SK-N-SH (cell line): Measurements from ENCODE around the gene CLRN2. TPM values are rescaled to one million over a fixed set of nuclear protein-coding genes. Genes with fewer than 3 reads are reported as not detected.

ENCODE experiments used
- CTCF ChIA-PET: fragments of 300-600, 350-600 bp; formaldehyde crosslinking; extraction: SDS; loops from one replicate; lab custom pipeline; 2021; lab: Yijun Ruan, JAX
- POLR2A ChIA-PET: fragments of 350-600 bp; sonication (Branson Sonifier 250); formaldehyde crosslinking; extraction: SDS; loops from one replicate; lab custom pipeline; 2020; ENCODE audit warnings: antibody characterized with exemption, inconsistent platforms; lab: Yijun Ruan, JAX
- DNase-seq: peaks from one replicate; pipeline ENCODE4 v3.0.0; 2012
- H2AFZ ChIP-seq: fragments of 200-600 bp; sonication (generic); 2 replicates; pipeline ENCODE4 v1.8.1; 2016; ENCODE audit warnings: antibody characterized with exemption, mild to moderate bottlenecking, low read depth
- H3F3A ChIP-seq: fragments of 200-600 bp; sonication (generic); replicated peaks from 2 replicates; pipeline ENCODE3; 2016; ENCODE audit warnings: antibody characterized with exemption, mild to moderate bottlenecking; ENCODE audit not compliant: insufficient read depth
- H3K27ac ChIP-seq, 2 experiments: fragments of 200-500 bp in 1 of 2; fragments of 200-600 bp in 1 of 2; sonication (Bioruptor generic) in 1 of 2; sonication (generic), shearing (Covaris generic) in 1 of 2; 2 replicates each; pipeline versions ENCODE4 v1.5.1 to v1.6.1; 2014 to 2016; ENCODE audit warnings: low read depth in 2 of 2, inconsistent platforms in 1 of 2, low read length in 1 of 2, mild to moderate bottlenecking in 1 of 2, mixed read lengths in 1 of 2
- H3K27me3 ChIP-seq: fragments of 200-600 bp; sonication (generic), shearing (Covaris generic); 2 replicates; pipeline ENCODE4 v1.6.1; 2016; ENCODE audit warnings: mixed run types; ENCODE audit not compliant: insufficient read depth
- H3K36me3 ChIP-seq, 2 experiments: fragments of 200-500 bp in 1 of 2; fragments of 200-600 bp in 1 of 2; sonication (Bioruptor generic) in 1 of 2; sonication (generic) in 1 of 2; replicated peaks in 1 of 2; 2 replicates each; pipeline versions ENCODE3 to v1.5.1; 2014 to 2016; ENCODE audit warnings: low read length in 1 of 2, mild to moderate bottlenecking in 1 of 2; ENCODE audit not compliant: insufficient read depth in 2 of 2, control insufficient read depth in 1 of 2
- H3K4me1 ChIP-seq, 2 experiments: fragments of 200-500 bp in 1 of 2; fragments of 200-600 bp in 1 of 2; sonication (Bioruptor generic) in 1 of 2; sonication (generic), shearing (Covaris generic) in 1 of 2; 2 replicates each; pipeline versions ENCODE4 v1.5.1 to v1.6.1; 2014 to 2016; ENCODE audit warnings: low read depth in 1 of 2, low read length in 1 of 2, mixed run types in 1 of 2; ENCODE audit not compliant: insufficient read depth in 2 of 2, control insufficient read depth in 1 of 2
- H3K4me2 ChIP-seq: fragments of 200-600 bp; sonication (generic), shearing (Covaris generic); 2 replicates; pipeline ENCODE4 v1.6.1; 2017; ENCODE audit warnings: mixed run types
- H3K4me3 ChIP-seq, 2 experiments: fragments of 200-500 bp in 1 of 2; fragments of 200-600 bp in 1 of 2; sonication (Bioruptor generic) in 1 of 2; sonication (generic), shearing (Covaris generic) in 1 of 2; 2 replicates each; pipeline versions ENCODE4 v1.5.1 to v1.8.1; 2014 to 2016; ENCODE audit warnings: low read depth in 2 of 2, inconsistent platforms in 1 of 2, low read length in 1 of 2, mild to moderate bottlenecking in 1 of 2, mixed read lengths in 1 of 2, moderate library complexity in 1 of 2
- H3K79me2 ChIP-seq: fragments of 200-600 bp; sonication (generic); 2 replicates; pipeline ENCODE4 v1.8.1; 2017; ENCODE audit warnings: mild to moderate bottlenecking; ENCODE audit not compliant: insufficient read depth
- H3K9ac ChIP-seq: fragments of 200-600 bp; sonication (generic); 2 replicates; pipeline ENCODE4 v1.6.1; 2017; ENCODE audit warnings: mixed run types
- H3K9me2 ChIP-seq: fragments of 200-600 bp; sonication (generic); 2 replicates; pipeline ENCODE4 v1.6.1; 2017; ENCODE audit warnings: mixed run types
- H3K9me3 ChIP-seq: fragments of 200-600 bp; sonication (generic); 2 replicates; pipeline ENCODE4 v1.6.1; 2017; ENCODE audit warnings: mixed run types, mild to moderate bottlenecking, moderate library complexity
- H4K20me1 ChIP-seq: fragments of 200-600 bp; sonication (generic); 2 replicates; pipeline ENCODE4 v1.6.1; 2017; ENCODE audit warnings: mild to moderate bottlenecking, mixed run types; ENCODE audit not compliant: insufficient read depth
- ELF1 ChIP-seq: IDR thresholded peaks from 2 replicates; pipeline ENCODE4 v1.4.0; 2012
- EP300 ChIP-seq, 2 experiments: IDR thresholded peaks; 2 replicates each; pipeline versions ENCODE4 v1.4.0 to v1.6.1; 2012; ENCODE audit warnings: borderline replicate concordance in 1 of 2, low read depth in 1 of 2, low read length in 1 of 2
- EZH2phosphoT487 ChIP-seq: fragments of 200-600 bp; sonication (generic); IDR thresholded peaks from 2 replicates; pipeline ENCODE4 v1.6.1; 2017; ENCODE audit warnings: low read depth, mixed run types, mild to moderate bottlenecking, antibody characterized with exemption, moderate library complexity, borderline replicate concordance
- FOSL2 ChIP-seq: IDR thresholded peaks from 2 replicates; pipeline ENCODE4 v1.4.0; 2012; ENCODE audit warnings: low read depth, mild to moderate bottlenecking, moderate library complexity, borderline replicate concordance
- FOXJ3 ChIP-seq: sonication (generic); formaldehyde crosslinking; IDR thresholded peaks from 2 replicates; pipeline ENCODE4 v1.5.1; 2020; ENCODE audit warnings: mild to moderate bottlenecking, missing genetic modification reagents
- GABPA ChIP-seq: IDR thresholded peaks from 2 replicates; pipeline ENCODE4 v1.4.0; 2012; ENCODE audit warnings: low read depth, mild to moderate bottlenecking
- GATA2 ChIP-seq: sonication (generic); formaldehyde crosslinking; IDR thresholded peaks from 2 replicates; pipeline ENCODE4 v1.5.0; 2020; ENCODE audit warnings: mild to moderate bottlenecking, missing genetic modification reagents
- NFIC ChIP-seq: IDR thresholded peaks from 2 replicates; pipeline ENCODE4 v1.4.0; 2012; ENCODE audit warnings: borderline replicate concordance
- NRF1 ChIP-seq: IDR thresholded peaks from 2 replicates; pipeline ENCODE4 v1.6.1; 2012; ENCODE audit warnings: low read depth, mild to moderate bottlenecking, low read length
- POLR2AphosphoS5 ChIP-seq: IDR thresholded peaks from 2 replicates; pipeline ENCODE4 v1.6.1; 2012; ENCODE audit warnings: low read depth, low read length
- RCOR1 ChIP-seq: fragments of 150-350 bp; IDR thresholded peaks from 2 replicates; pipeline ENCODE4 v1.6.1; 2017; ENCODE audit warnings: antibody characterized with exemption, low read length
- RFX5 ChIP-seq: IDR thresholded peaks from 2 replicates; pipeline ENCODE4 v1.6.1; 2012; ENCODE audit warnings: mild to moderate bottlenecking, improper control_type of control experiment, low read length
- RXRA ChIP-seq: IDR thresholded peaks from 2 replicates; pipeline ENCODE4 v1.4.0; 2012; ENCODE audit warnings: low read depth, mild to moderate bottlenecking, borderline replicate concordance
- TCF12 ChIP-seq: IDR thresholded peaks from 2 replicates; pipeline ENCODE4 v1.4.0; 2012
- TEAD4 ChIP-seq: IDR thresholded peaks from 2 replicates; pipeline ENCODE4 v1.4.0; 2012; ENCODE audit warnings: mild to moderate bottlenecking, borderline replicate concordance; ENCODE audit not compliant: insufficient read depth
- YY1 ChIP-seq: IDR thresholded peaks from 2 replicates; pipeline ENCODE4 v1.4.0; 2012; ENCODE audit warnings: low read depth, mild to moderate bottlenecking
- WGBS: methylation state at CpG from one replicate; pipeline ENCODE4 v1.1.6; 2017; ENCODE audit warnings: low lambda C conversion rate; 5-methylcytosine and 5-hydroxymethylcytosine counted together
- polyA plus RNA-seq, 3 experiments: library from polyadenylated mRNA; depleted of rRNA; stranded (reverse); fragments of >200 nt; gene quantifications; 2 replicates each; pipeline ENCODE4 v1.2.3, GENCODE V29; 2012
- TF ChIP-seq, protein P1 (sequence below): IDR thresholded peaks from 2 replicates; pipeline ENCODE4 v1.4.0; 2012; ENCODE audit warnings: low read depth
- TF ChIP-seq, protein P2 (sequence below): fragments of 150-350 bp; IDR thresholded peaks from 2 replicates; pipeline ENCODE4 v1.6.1; 2016; ENCODE audit warnings: mild to moderate bottlenecking, low read depth, low read length
- TF ChIP-seq, protein P3 (sequence below): fragments of 150-350 bp; IDR thresholded peaks from 2 replicates; pipeline ENCODE4 v1.6.1; 2017; ENCODE audit warnings: antibody characterized with exemption, low read length, low read depth, borderline replicate concordance
- TF ChIP-seq, protein P4 (sequence below): IDR thresholded peaks from 2 replicates; pipeline ENCODE4; 2012
- TF ChIP-seq, protein P5 (sequence below): IDR thresholded peaks from 2 replicates; pipeline ENCODE4 v1.6.1; 2012; ENCODE audit warnings: mild to moderate bottlenecking, low read depth, low read length, moderate library complexity

CLRN2 gene
- polyA plus RNA-seq, 1 of the 3 experiments (the other 2 are of a cell fraction), result not detected

DNA sequence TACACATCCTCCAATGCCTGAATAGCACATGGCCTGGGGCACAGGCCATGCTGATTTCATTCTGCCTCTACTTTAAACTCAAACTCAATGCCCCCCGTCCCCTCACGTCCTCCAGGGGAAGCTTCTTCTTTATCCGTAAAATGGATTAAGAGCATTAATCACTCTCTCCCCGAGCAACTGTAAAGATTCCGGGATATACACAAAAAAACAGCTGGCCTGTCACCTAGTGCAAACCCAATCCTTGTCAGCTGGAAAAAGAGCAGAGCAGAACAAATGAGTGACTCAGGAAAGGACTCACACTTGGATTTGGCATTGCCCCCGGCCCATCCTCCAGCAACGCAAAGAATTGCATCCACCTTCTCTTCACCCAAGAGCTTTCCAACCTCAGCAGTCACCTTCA, 10.9 kb upstream of the CLRN2 start:
- Histone ChIP-seq H3F3A (no peaks in the 10 kb centered on the region), H3K4me3 (no peak overlapping the region), H2AFZ (no peak overlapping the region), H3K79me2 (no peaks in the 10 kb centered on the region), H3K4me1 (peaks cover 0 to 8% of the 10 kb centered on the region in 2 experiments; a peak in 1 of 4 replicates), H3K9ac (no peak overlapping the region), H4K20me1 (no peaks in the 10 kb centered on the region), H3K4me2 (no peak overlapping the region), H3K27ac (peak overlapping the region in 1 of 2 experiments; percentile 23; a peak in 1 of 4 replicates), H3K36me3 (peaks cover 29 to 32% of the 10 kb centered on the region in 2 experiments), H3K9me2 (no peaks in the 10 kb centered on the region), H3K27me3 (no peaks in the 10 kb centered on the region), H3K9me3 (no peaks in the 10 kb centered on the region)
- POLR2A ChIA-PET, result no interaction called here
- CTCF ChIA-PET, result interaction anchor here (1.6 to 2.6 kb wide), 2 partner anchors 8 to 294 kb away, joined by 3 to 7 read pairs; partner anchors contain the start of gene QDPR
- TF ChIP-seq TCF12 (no peak; the same call in 1 of the 2 replicates), TEAD4 (no peak), RFX5 (no peak), RCOR1 (no peak), NFIC (no peak), FOXJ3 (CRISPR knock-in tag) (no peak), EP300 (IDR thresholded peaks at IDR 0.05; ENCODE audit: borderline replicate concordance in 1 of 2, low read depth in 1 of 2, low read length in 1 of 2) (no peak), ELF1 (no peak), GATA2 (CRISPR knock-in tag) (no peak)
- TF ChIP-seq, protein P1, sequence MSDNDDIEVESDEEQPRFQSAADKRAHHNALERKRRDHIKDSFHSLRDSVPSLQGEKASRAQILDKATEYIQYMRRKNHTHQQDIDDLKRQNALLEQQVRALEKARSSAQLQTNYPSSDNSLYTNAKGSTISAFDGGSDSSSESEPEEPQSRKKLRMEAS, result no peak
- TF ChIP-seq, protein P2, sequence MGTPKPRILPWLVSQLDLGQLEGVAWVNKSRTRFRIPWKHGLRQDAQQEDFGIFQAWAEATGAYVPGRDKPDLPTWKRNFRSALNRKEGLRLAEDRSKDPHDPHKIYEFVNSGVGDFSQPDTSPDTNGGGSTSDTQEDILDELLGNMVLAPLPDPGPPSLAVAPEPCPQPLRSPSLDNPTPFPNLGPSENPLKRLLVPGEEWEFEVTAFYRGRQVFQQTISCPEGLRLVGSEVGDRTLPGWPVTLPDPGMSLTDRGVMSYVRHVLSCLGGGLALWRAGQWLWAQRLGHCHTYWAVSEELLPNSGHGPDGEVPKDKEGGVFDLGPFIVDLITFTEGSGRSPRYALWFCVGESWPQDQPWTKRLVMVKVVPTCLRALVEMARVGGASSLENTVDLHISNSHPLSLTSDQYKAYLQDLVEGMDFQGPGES, result no peak
- 50% methylated on average over 7 of the region's 7 CpGs for WGBS
- peak; percentile 16 for DNase-seq

DNA sequence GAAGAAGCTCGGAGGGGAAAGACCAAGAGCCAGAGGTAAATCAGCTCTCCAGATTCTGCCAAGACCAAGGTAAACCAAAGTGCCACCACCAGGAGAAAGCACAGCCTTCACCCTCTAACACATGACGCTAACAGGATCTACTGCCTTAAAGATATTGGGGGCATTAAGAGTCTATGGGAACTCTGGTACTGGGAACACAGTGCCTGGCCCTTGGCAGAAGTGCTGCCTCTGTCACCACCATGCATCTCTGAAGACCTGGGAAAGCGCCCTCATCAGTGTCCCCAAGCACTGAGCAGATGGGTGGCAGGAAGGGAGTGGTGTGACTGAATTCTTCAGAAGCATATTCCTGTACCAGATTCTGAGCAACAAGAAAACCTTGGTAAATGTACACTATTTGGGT, 4.4 kb upstream of the CLRN2 start:
- CTCF ChIA-PET, result interaction anchor here (0.9 to 4.6 kb wide), 6 partner anchors 10 to 38 kb away, joined by 3 to 62 read pairs (median 4); no protein-coding TSS in a partner anchor
- H4K20me1 ChIP-seq, result no peaks in the 10 kb centered on the region
- WGBS, result 96% methylated on average over 3 of the region's 3 CpGs
- H3K9me2 ChIP-seq, result no peaks in the 10 kb centered on the region
- no peak overlapping the region; a peak in 1 of 4 replicates for H3K4me3 ChIP-seq
- no peak overlapping the region for H3K9ac ChIP-seq
- peak overlapping the region; percentile 93 for H3K4me2 ChIP-seq
- H3F3A ChIP-seq, result peaks cover 5% of the 10 kb centered on the region
- peaks cover 0 to 8% of the 10 kb centered on the region in 2 experiments for H3K36me3 ChIP-seq
- no peaks in the 10 kb centered on the region for H3K9me3 ChIP-seq
- H3K27me3 ChIP-seq, result no peaks in the 10 kb centered on the region; the same call in 1 of the 2 replicates
- peaks cover 4 to 25% of the 10 kb centered on the region in 2 experiments; a peak in 3 of 4 replicates for H3K4me1 ChIP-seq
- H3K79me2 ChIP-seq, result peaks cover 7% of the 10 kb centered on the region; the same call in 1 of the 2 replicates
- peak overlapping the region in 1 of 2 experiments; percentile 85; a peak in 2 of 4 replicates for H3K27ac ChIP-seq
- H2AFZ ChIP-seq, result no peak overlapping the region
- POLR2A ChIA-PET, result interaction anchor here (6.0 kb wide), 1 partner anchor 19 kb away, joined by 67 read pairs; no protein-coding TSS in a partner anchor
- DNase-seq, result peak; percentile 15
- TF ChIP-seq EZH2phosphoT487, result no peak
- TF ChIP-seq RFX5, result no peak
- TF ChIP-seq YY1, result no peak
- no peak for TF ChIP-seq RXRA
- TF ChIP-seq NRF1, result no peak
- TF ChIP-seq EP300 (IDR thresholded peaks at IDR 0.05; ENCODE audit: borderline replicate concordance in 1 of 2, low read depth in 1 of 2, low read length in 1 of 2), result no peak
- TF ChIP-seq GABPA, result no peak
- TF ChIP-seq, protein P3, sequence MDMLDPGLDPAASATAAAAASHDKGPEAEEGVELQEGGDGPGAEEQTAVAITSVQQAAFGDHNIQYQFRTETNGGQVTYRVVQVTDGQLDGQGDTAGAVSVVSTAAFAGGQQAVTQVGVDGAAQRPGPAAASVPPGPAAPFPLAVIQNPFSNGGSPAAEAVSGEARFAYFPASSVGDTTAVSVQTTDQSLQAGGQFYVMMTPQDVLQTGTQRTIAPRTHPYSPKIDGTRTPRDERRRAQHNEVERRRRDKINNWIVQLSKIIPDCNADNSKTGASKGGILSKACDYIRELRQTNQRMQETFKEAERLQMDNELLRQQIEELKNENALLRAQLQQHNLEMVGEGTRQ, result no peak
- no peak for TF ChIP-seq FOSL2
- TF ChIP-seq, protein P4, sequence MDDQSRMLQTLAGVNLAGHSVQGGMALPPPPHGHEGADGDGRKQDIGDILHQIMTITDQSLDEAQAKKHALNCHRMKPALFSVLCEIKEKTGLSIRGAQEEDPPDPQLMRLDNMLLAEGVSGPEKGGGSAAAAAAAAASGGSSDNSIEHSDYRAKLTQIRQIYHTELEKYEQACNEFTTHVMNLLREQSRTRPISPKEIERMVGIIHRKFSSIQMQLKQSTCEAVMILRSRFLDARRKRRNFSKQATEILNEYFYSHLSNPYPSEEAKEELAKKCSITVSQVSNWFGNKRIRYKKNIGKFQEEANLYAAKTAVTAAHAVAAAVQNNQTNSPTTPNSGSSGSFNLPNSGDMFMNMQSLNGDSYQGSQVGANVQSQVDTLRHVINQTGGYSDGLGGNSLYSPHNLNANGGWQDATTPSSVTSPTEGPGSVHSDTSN, result no peak
- TF ChIP-seq, protein P5, sequence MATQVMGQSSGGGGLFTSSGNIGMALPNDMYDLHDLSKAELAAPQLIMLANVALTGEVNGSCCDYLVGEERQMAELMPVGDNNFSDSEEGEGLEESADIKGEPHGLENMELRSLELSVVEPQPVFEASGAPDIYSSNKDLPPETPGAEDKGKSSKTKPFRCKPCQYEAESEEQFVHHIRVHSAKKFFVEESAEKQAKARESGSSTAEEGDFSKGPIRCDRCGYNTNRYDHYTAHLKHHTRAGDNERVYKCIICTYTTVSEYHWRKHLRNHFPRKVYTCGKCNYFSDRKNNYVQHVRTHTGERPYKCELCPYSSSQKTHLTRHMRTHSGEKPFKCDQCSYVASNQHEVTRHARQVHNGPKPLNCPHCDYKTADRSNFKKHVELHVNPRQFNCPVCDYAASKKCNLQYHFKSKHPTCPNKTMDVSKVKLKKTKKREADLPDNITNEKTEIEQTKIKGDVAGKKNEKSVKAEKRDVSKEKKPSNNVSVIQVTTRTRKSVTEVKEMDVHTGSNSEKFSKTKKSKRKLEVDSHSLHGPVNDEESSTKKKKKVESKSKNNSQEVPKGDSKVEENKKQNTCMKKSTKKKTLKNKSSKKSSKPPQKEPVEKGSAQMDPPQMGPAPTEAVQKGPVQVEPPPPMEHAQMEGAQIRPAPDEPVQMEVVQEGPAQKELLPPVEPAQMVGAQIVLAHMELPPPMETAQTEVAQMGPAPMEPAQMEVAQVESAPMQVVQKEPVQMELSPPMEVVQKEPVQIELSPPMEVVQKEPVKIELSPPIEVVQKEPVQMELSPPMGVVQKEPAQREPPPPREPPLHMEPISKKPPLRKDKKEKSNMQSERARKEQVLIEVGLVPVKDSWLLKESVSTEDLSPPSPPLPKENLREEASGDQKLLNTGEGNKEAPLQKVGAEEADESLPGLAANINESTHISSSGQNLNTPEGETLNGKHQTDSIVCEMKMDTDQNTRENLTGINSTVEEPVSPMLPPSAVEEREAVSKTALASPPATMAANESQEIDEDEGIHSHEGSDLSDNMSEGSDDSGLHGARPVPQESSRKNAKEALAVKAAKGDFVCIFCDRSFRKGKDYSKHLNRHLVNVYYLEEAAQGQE, result no peak
- TF ChIP-seq NFIC, result no peak
- no peak for TF ChIP-seq RCOR1
- TF ChIP-seq POLR2AphosphoS5, result no peak
